ENCODE measurements around the gene PRDM16. TPM values are rescaled to one million over a fixed set of nuclear protein-coding genes. Genes with fewer than 3 reads are reported as not detected.
"Not testable (repeated sequence)": the region's sequence is repeated elsewhere in the genome, so short reads cannot be mapped to it uniquely, and the experiment has no call there.

Gene PRDM16
- total RNA-seq, 4 donors from 2014 or later, result 0.26 to 7.7 (median 0.35) TPM; not detected in 1

DNA sequence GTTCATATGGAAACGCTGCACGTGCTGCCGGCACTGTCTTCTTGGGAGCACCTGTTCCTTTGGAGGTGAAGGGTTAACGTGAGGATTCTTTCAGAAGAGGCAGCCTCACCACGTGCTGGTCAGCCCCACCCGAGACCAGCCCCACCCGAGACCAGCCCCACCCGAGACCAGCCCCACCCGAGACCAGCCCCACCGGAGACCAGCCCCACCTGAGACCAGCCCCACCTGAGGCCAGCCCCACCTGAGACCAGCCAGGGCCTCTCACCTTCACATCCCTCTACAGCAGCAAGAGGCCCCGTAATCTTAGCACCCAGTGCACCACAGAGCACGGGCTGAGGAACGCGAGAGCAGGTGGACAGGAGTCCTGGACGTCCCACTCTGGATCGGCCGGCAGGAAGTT, 18.0 kb downstream of the PRDM16 start:
- Histone ChIP-seq H3K4me1 (no peaks in the 10 kb centered on the region), H3K27ac (no peak overlapping the region), H3K9me3 (no peaks in the 10 kb centered on the region), H3K36me3 (no peaks in the 10 kb centered on the region), H3K4me3 (no peak overlapping the region), H3K27me3 (no peaks in the 10 kb centered on the region)
- TF ChIP-seq CTCF (IDR thresholded peaks at IDR 0.05), result no peak
- no peak for TF ChIP-seq POLR2A (IDR thresholded peaks at IDR 0.05)
- no peak for DNase-seq
- intact Hi-C loops (cut with DNase I; ENCODE audit: low total_unique reads), result no loop called here

DNA sequence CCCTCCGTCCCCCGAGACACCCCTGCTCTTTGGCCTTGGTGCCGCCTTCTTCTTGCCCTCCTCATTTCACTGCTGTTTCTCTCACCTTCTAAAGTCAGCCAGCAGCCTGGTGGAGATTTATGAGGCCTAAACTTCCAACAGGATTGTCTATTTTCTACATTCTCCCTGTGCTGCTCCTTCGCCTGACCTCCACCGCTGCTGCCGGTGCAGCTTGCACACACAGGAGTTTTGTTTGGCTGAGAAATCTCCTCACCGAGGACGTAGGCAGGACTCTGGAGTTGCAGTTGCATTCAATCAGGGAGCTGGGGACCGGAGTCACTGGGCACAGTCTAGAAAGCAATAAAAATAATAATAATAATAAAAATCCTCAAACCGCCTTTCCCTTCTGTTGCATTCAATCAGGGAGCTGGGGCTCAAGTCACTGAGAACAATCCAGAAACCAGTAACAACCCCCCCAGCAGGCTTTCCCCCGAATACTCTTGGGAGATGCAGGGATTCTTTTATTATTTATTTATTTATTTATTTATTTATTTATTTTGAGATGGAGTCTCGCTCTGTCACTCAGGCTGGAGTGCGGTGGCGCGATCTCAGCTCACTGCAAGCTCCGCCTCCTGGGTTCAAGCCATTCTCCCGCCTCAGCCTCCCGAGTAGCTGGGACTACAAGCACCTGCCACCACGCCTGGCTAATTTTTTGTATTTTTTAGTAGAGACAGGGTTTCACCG, 19.1 kb downstream of the PRDM16 start:
- H3K9me3 ChIP-seq; DNase-seq; H3K4me3 ChIP-seq; H3K4me1 ChIP-seq; intact Hi-C loops (cut with DNase I; ENCODE audit: low total_unique reads); H3K27ac ChIP-seq; H3K36me3 ChIP-seq; H3K27me3 ChIP-seq: not testable (repeated sequence)

- Histone ChIP-seq H3K4me3 (no peak overlapping the region), H3K4me1 (no peaks in the 10 kb centered on the region), H3K27me3 (no peaks in the 10 kb centered on the region), H3K9me3 (no peaks in the 10 kb centered on the region), H3K27ac (no peak overlapping the region), H3K36me3 (no peaks in the 10 kb centered on the region)
- intact Hi-C loops (cut with DNase I; ENCODE audit: low total_unique reads), result no loop called here
- TF ChIP-seq POLR2A (IDR thresholded peaks at IDR 0.05), result no peak
- TF ChIP-seq CTCF (IDR thresholded peaks at IDR 0.05), result no peak
- DNase-seq, result no peak
Measured at GRCh38 chr1:3089490-3089889, 20.5 kb downstream of the PRDM16 start.

DNA sequence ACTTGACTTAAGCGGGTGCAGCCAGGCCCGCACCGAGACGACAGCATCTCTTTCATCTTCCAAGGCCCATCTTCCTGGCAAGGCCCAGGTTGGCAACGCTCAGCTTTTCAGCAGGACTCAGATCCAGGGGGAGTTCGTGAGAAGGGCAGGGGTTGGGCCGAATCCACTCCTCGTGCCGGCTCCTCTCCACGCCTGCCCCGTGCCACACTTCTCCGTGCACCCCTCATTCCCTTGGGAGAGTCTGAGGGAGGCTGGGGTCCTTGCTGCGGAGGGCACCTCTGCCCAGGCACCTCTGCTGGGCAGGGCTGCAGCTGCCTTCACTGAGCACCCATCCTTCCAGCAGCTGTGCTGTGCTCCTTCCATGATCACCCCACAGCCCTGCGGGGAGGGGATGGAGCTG, 22.3 kb downstream of the PRDM16 start:
- Histone ChIP-seq H3K27ac (no peak overlapping the region), H3K9me3 (no peaks in the 10 kb centered on the region), H3K36me3 (no peaks in the 10 kb centered on the region), H3K4me1 (no peaks in the 10 kb centered on the region), H3K4me3 (no peak overlapping the region), H3K27me3 (no peaks in the 10 kb centered on the region)
- intact Hi-C loops (cut with DNase I; ENCODE audit: low total_unique reads), result no loop called here
- DNase-seq, result no peak
- TF ChIP-seq CTCF (IDR thresholded peaks at IDR 0.05), result no peak

DNA sequence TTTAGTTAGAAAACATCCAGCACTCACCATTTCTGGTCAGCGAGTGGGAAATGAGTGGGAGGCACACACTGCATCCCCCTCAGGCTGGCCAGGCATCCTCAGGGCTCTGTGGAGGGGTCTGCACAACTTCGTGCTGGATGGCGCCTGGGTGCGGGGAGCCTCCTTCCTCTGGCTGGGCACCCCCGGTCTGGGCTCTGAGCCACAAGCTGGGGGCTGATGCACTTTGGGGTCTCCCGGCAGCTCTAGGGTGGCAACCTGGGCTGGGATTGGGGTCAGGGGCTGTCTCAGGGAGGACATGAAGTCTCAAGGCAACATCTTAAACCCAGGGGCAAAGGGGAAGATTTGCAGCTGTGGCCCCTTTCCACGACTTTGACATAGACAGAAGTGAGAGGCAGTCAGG, 23.5 kb downstream of the PRDM16 start:
- H3K4me3 ChIP-seq, result no peak overlapping the region
- no peaks in the 10 kb centered on the region for H3K36me3 ChIP-seq
- H3K27me3 ChIP-seq, result no peaks in the 10 kb centered on the region
- TF ChIP-seq CTCF (IDR thresholded peaks at IDR 0.05) (no peak), POLR2A (IDR thresholded peaks at IDR 0.05) (no peak)
- no peak for DNase-seq
- H3K4me1 ChIP-seq, result no peaks in the 10 kb centered on the region
- H3K9me3 ChIP-seq, result no peaks in the 10 kb centered on the region
- intact Hi-C loops (cut with DNase I; ENCODE audit: low total_unique reads), result no loop called here
- no peak overlapping the region for H3K27ac ChIP-seq

All from uterus (tissue), 4 donors.